Ectodermal cell (in vitro differentiated cells): ENCODE results near the gene FABP6.
"Not testable (repeated sequence)": the region's sequence is repeated elsewhere in the genome, so short reads cannot be mapped to it uniquely, and the experiment has no call there.

ENCODE experiments used
- H3K27ac ChIP-seq: 2 replicates; pipeline ENCODE4 v1.7.0; 2013; ENCODE audit warnings: mild to moderate bottlenecking, low read depth, low read length; ENCODE audit not compliant: insufficient read depth, poor library complexity, severe bottlenecking
- H3K27me3 ChIP-seq: 2 replicates; pipeline ENCODE4 v1.7.0; 2013; ENCODE audit warnings: mild to moderate bottlenecking, low read length; ENCODE audit not compliant: insufficient read depth, control insufficient read depth, poor library complexity, severe bottlenecking
- H3K36me3 ChIP-seq: one replicate; pipeline ENCODE4 v1.7.0; 2013; ENCODE audit warnings: low read length; ENCODE audit not compliant: control insufficient read depth, insufficient read depth
- H3K4me1 ChIP-seq: one replicate; pipeline ENCODE4 v1.7.0; 2013; ENCODE audit warnings: low read length; ENCODE audit not compliant: control insufficient read depth, insufficient read depth
- H3K4me3 ChIP-seq: 2 replicates; pipeline ENCODE4 v1.7.0; 2013; ENCODE audit warnings: low read depth, low read length, control low read depth; ENCODE audit not compliant: insufficient read depth
- H3K9me3 ChIP-seq: 2 replicates; pipeline ENCODE4 v1.7.0; 2013; ENCODE audit warnings: mild to moderate bottlenecking, low read length, moderate library complexity; ENCODE audit not compliant: control insufficient read depth
- WGBS, 2 experiments: methylation state at CpG; one replicate each; pipeline ENCODE4 v1.1.7; 2013; ENCODE audit warnings: missing lambda C conversion rate in 2 of 2; 5-methylcytosine and 5-hydroxymethylcytosine counted together

FABP6 gene

GRCh38 chr5:160242145-160242544 lies 12.8 kb downstream of the FABP6 start:
- no peak overlapping the region for H3K4me3 ChIP-seq
- H3K27me3 ChIP-seq = no peaks in the 10 kb centered on the region
- 93% methylated on average over 3 of the region's 3 CpGs for WGBS, 2 experiments
- no peaks in the 10 kb centered on the region for H3K36me3 ChIP-seq
- no peak overlapping the region for H3K27ac ChIP-seq
- H3K4me1 ChIP-seq = peaks cover 12% of the 10 kb centered on the region
- no peaks in the 10 kb centered on the region for H3K9me3 ChIP-seq

GRCh38 chr5:160245506-160246086 lies 16.3 kb downstream of the FABP6 start:
- Histone ChIP-seq H3K9me3 (no peaks in the 10 kb centered on the region), H3K4me3 (no peak overlapping the region), H3K27me3 (no peaks in the 10 kb centered on the region), H3K4me1 (peaks cover 4% of the 10 kb centered on the region), H3K36me3 (no peaks in the 10 kb centered on the region), H3K27ac (no peak overlapping the region)
- 92% methylated on average over 9 of the region's 9 CpGs for WGBS, 2 experiments

- WGBS, 2 experiments = 75 to 90% methylated on average over 1 of the region's 1 CpG
- H3K36me3 ChIP-seq, H3K9me3 ChIP-seq, H3K27me3 ChIP-seq, H3K4me3 ChIP-seq, H3K4me1 ChIP-seq, H3K27ac ChIP-seq: not testable (repeated sequence)
Measured at GRCh38 chr5:160249570-160249969, 20.3 kb downstream of the FABP6 start.

GRCh38 chr5:160250226-160250625 lies 20.9 kb downstream of the FABP6 start:
- 92 to 93% methylated on average over 5 of the region's 5 CpGs for WGBS, 2 experiments
- H3K27me3 ChIP-seq = no peaks in the 10 kb centered on the region

GRCh38 chr5:160250826-160251225 lies 21.5 kb downstream of the FABP6 start:
- Histone ChIP-seq H3K27ac (no peak overlapping the region), H3K9me3 (no peaks in the 10 kb centered on the region), H3K27me3 (no peaks in the 10 kb centered on the region), H3K4me1 (peaks cover 4% of the 10 kb centered on the region), H3K36me3 (peaks cover 8% of the 10 kb centered on the region), H3K4me3 (no peak overlapping the region)
- 90 to 95% methylated on average over 2 of the region's 2 CpGs for WGBS, 2 experiments

More at GRCh38 chr5:160250226-160250625, 20.9 kb downstream of the FABP6 start:
- no peak overlapping the region for H3K4me3 ChIP-seq
- no peak overlapping the region for H3K27ac ChIP-seq
- H3K4me1 ChIP-seq = peaks cover 4% of the 10 kb centered on the region
- no peaks in the 10 kb centered on the region for H3K9me3 ChIP-seq
- H3K36me3 ChIP-seq = peaks cover 8% of the 10 kb centered on the region

GRCh38 chr5:160251406-160252155 lies 22.3 kb downstream of the FABP6 start:
- Histone ChIP-seq H3K27me3 (no peaks in the 10 kb centered on the region), H3K9me3 (no peaks in the 10 kb centered on the region), H3K4me1 (peaks cover under 1% of the 10 kb centered on the region), H3K36me3 (peaks cover 12% of the 10 kb centered on the region), H3K27ac (no peak overlapping the region), H3K4me3 (no peak overlapping the region)
- 93 to 94% methylated on average over 14 of the region's 14 CpGs for WGBS, 2 experiments

GRCh38 chr5:160252916-160253315 lies 23.6 kb downstream of the FABP6 start:
- H3K36me3 ChIP-seq = peaks cover 12% of the 10 kb centered on the region
- no peaks in the 10 kb centered on the region for H3K4me1 ChIP-seq
- no peaks in the 10 kb centered on the region for H3K9me3 ChIP-seq
- H3K27me3 ChIP-seq = no peaks in the 10 kb centered on the region
- H3K4me3 ChIP-seq = no peak overlapping the region
- no peak overlapping the region for H3K27ac ChIP-seq
- WGBS, 2 experiments = 90 to 95% methylated on average over 9 of the region's 9 CpGs

- Histone ChIP-seq H3K4me1 (no peaks in the 10 kb centered on the region), H3K36me3 (peaks cover 12% of the 10 kb centered on the region), H3K27ac (no peak overlapping the region), H3K27me3 (no peaks in the 10 kb centered on the region), H3K9me3 (no peaks in the 10 kb centered on the region), H3K4me3 (no peak overlapping the region)
- 96% methylated on average over 17 of the region's 17 CpGs for WGBS, 2 experiments
Measured at GRCh38 chr5:160253441-160253840, 24.1 kb downstream of the FABP6 start.

- WGBS, 2 experiments = 92 to 97% methylated on average over 6 of the region's 6 CpGs
- H3K9me3 ChIP-seq = no peaks in the 10 kb centered on the region
- H3K36me3 ChIP-seq = peaks cover 12% of the 10 kb centered on the region
Measured at GRCh38 chr5:160254706-160255105, 25.4 kb downstream of the FABP6 start.

GRCh38 chr5:160259341-160259740 lies 30.0 kb downstream of the FABP6 start:
- H3K9me3 ChIP-seq = no peaks in the 10 kb centered on the region
- H3K4me1 ChIP-seq = peaks cover 37% of the 10 kb centered on the region
- no peaks in the 10 kb centered on the region for H3K27me3 ChIP-seq
- H3K4me3 ChIP-seq = no peak overlapping the region
- H3K27ac ChIP-seq = no peak overlapping the region
- peaks cover 8% of the 10 kb centered on the region for H3K36me3 ChIP-seq
- 95% methylated on average over 7 of the region's 7 CpGs for WGBS, 2 experiments

More at GRCh38 chr5:160254706-160255105, 25.4 kb downstream of the FABP6 start:
- H3K27me3 ChIP-seq = no peaks in the 10 kb centered on the region
- no peak overlapping the region for H3K27ac ChIP-seq
- H3K4me3 ChIP-seq = no peak overlapping the region
- H3K4me1 ChIP-seq = no peaks in the 10 kb centered on the region
